HG03064 (cell line): ENCODE results near the gene CDKL1.
"Not testable (repeated sequence)": the region's sequence is repeated elsewhere in the genome, so short reads cannot be mapped to it uniquely, and the experiment has no call there.

Experiments
- ATAC-seq: cut with Tn5 transposase; IDR thresholded peaks from one replicate; pipeline ENCODE4 v1.9.1; 2021; ENCODE audit warnings: low read depth; ENCODE audit not compliant: unreplicated experiment

The CDKL1 gene

GRCh38 chr14:50335989-50336824 lies 60.5 kb downstream of the CDKL1 start:
- no peak for ATAC-seq

DNA sequence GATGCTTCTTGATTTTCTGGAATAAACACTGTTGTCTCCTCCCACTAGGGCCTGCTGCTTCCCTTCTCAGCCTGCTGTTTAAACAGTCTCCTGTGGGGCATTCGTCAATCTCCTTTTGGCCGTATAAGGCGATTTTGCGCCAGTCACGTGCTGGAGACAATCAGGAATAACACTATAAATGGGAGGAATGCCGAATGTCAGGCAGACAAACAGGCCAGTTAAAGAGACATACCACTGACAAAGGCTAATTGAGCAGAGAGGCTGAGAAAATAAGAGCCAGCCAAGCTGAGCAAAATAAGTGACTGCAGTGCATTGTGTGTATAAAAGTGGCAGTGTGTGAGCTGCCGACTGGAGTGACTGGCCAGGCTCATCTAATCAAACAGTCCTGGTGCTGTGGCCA lies 61.3 kb downstream of the CDKL1 start:
- no peak for ATAC-seq

- ATAC-seq, result no peak
Observed at GRCh38 chr14:50334211-50334610, 62.5 kb downstream of the CDKL1 start.

DNA sequence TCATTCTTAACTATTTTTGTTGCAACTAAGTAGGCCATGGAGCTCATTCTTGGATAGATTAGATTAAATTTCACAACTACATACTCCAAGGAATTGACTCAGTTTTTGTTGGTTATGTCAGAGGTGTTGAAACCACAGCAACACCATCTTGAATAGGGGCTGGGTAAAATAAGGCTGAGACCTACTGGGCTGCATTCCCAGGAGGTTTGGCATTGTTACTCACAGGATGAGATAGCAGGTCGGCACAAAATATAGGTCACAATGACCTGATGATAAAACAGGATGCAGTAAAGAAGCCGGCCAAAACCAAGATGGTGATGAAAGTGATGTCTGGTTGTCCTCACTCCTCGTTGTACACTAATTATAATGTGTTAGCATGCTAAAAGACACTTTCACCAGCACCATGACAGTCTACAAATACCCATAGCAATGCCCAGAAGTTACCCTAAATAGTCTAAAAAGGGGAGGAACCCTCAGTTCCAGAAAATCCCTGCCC lies 63.6 kb downstream of the CDKL1 start:
- no peak for ATAC-seq

DNA sequence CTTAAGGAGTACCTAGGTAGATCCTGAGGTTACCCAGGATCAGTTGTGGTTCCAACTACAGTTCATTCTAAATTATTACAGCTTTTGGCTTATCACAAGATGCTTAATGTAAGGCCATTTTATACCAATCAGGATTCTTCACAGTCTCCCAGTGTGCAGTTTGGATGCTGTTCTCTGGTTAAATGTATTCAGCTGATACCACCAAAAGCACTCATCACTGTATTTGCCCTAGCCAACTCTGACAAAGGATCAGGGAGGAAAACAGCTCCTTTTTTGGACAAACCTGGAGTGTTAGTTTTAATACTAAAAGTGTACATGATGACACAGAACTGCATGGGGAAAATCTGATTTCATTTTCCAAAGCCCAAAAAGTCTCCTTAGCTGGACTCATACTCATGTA lies 65.1 kb downstream of the CDKL1 start:
- ATAC-seq, result no peak

DNA sequence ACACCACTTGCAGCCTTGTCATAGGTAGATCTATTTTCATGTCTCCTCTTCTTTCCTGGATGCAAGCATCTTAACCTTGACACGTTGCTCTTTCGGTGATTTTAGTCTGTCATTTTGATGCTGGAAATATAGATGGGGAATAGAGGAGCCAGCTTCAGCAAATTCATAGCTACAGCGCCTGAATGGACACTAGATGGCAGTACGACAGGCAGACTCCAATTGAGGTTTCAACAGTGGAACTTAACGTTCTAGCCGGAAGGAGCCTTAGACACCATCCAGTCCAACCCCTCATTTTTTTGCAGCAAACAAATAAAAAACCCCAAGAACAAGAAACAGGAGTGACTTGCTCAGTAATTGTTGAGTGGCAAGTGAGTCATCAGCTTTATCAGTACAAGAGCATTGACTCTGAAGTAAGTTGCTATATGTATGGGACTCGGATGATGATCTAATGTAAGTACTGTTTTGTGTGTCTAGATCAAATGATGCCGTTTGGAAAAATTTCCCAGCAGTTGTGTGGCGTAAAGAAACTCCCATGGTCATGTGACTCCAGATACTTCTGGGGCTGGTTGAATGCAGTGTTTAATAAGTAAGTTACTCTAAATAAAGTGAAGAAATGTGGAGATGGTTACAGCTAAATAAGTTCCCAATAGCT lies 75.5 kb downstream of the CDKL1 start:
- peak; percentile 90 for ATAC-seq

GRCh38 chr14:50320283-50320682 lies 76.4 kb downstream of the CDKL1 start:
- ATAC-seq, result no peak

GRCh38 chr14:50319721-50320120 lies 77.0 kb downstream of the CDKL1 start:
- no peak for ATAC-seq

GRCh38 chr14:50319293-50319692 lies 77.4 kb downstream of the CDKL1 start:
- no peak for ATAC-seq

DNA sequence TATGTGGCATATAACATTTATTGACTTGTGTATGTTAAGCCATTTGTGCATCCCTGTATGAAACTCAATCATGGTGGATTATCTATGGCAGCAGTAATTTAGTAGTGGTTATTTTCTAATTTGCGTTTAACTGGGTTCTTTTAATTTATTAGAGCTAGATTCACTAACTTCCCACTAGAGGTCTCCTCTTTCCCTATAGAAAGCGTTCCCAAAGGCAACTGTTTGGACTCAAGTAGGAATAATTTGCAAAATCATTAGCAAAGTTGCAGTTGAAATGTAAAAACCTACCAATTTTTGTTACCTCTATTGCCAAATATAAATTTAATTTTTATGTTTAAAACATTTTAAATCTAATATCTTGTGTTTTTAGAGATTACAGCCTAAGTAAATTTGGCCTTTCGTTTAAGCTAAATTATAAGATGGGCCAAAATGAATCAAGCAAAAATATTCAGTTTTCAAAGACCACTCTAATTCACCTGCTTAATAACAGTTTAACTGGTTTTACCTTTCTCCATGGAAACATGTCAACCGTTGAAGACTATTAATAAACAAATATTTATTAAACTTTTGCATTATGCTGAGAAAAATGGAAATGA lies 78.6 kb downstream of the CDKL1 start:
- ATAC-seq, result no peak

DNA sequence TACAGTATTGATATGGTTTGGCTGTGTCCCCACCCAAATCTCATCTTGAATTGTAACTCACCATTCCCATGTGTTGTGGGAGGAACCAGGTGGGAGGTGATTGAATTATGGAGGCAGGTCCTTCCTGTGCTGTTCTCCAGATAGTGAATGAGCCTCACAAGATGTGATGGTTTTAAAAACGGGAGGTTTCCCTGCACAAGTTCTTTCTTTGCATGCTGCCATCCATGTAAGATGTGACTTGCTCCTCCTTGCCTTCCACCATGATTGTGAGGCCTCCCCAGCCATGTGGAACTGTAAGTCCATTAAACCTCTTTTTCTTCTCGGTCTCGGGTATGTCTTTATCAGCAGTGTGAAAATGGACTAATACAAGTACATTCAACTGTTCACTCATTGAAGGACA lies 82.6 kb downstream of the CDKL1 start:
- ATAC-seq, result not testable (repeated sequence)

DNA sequence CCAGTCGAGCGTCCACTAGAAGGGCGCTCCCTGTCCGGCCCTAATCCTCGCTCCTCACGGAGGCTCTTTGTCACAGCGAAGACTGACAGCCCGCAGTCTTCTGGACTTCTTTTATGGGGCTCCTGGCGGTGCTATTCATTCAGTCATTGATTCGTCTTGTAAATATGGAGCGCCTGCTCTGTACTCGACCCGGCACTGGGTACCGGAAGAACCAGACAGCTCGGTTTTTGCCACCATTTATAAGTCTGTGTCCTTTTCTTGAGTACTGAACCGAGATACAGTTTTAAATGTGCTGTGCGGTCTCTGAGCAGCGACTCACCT lies 84.0 kb downstream of the CDKL1 start:
- no peak for ATAC-seq

GRCh38 chr14:50311972-50312733 lies 84.5 kb downstream of the CDKL1 start, which contains the start of the genes DMAC2L and L2HGDH:
DMAC2L (plus strand) TSS chr14:50312324; CDS start chr14:50321488, 9,164 bp downstream.
L2HGDH (minus strand) TSS chr14:50312229; CDS start chr14:50312150, 79 bp downstream.
- ATAC-seq, result peak; percentile 93

DNA sequence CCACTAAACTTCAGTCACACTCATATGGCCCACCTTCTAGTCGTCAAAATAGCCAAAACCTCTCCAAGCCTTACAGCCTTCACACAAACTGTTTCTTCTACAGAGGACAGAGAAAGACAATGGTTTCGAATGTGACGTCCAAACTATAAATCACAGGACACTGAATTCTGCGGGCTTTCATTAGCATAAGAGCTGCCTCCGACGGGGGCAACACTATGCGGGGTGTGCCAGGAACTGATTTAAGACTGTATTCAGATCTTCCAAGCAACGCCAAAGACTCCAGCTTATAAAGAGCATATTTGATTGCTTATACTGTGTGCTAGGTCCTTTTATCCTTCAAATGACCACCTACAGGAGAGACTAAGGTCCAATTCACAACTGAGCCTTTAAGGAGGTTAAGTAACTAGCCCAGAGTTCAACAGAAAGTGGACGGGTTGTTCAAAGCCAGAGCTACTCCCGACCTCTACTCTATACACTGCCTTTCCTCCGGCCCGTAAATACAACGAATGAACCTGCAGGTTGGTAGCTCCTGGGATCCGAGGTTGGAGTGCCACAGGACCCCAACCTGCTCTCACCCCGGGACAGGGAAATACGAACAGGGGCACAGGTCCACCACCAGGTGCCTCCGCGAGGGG lies 85.2 kb downstream of the CDKL1 start:
- ATAC-seq, result no peak

GRCh38 chr14:50310445-50310844 lies 86.2 kb downstream of the CDKL1 start:
- no peak for ATAC-seq

GRCh38 chr14:50308363-50308915 lies 88.2 kb downstream of the CDKL1 start:
- no peak for ATAC-seq

- ATAC-seq, result no peak
Observed at GRCh38 chr14:50303744-50304471, 92.8 kb downstream of the CDKL1 start.

DNA sequence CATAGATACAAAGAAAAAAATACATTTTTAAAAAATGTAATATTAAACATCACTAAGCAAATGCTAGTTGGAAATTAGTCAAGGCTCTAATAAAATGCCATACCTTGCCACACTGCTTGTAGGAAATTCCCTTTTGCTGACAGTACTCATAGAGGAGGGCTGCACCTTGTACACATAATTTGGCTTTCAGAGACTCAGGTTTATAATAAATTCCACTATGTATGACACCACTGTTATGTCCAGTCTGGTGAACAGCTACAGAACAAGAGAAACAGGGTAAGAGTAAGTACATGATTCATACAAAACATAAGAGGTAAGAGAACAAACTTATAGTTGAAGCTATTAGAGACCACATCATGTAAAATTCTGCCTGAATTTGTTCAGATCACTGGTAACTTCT lies 94.8 kb downstream of the CDKL1 start:
- ATAC-seq, result no peak

- ATAC-seq, result no peak
Observed at GRCh38 chr14:50299585-50299984, 97.1 kb downstream of the CDKL1 start.
